Fibroblast of lung (primary cell): ENCODE results near the gene GPX4. TPM values are rescaled to one million over a fixed set of nuclear protein-coding genes. Genes with fewer than 3 reads are reported as not detected.

ENCODE experiments used
- DNase-seq, 2 donors: peaks; one replicate each; pipeline versions ENCODE4 v3.0.0 to v3.0.0-alpha.2; 2010; ENCODE audit warnings: low read depth in 2 of 2
- H2AFZ ChIP-seq: 2 replicates; pipeline ENCODE4 v1.5.1; 2012; ENCODE audit warnings: low read length, control low read depth, inconsistent platforms
- H3K27ac ChIP-seq: 2 replicates; pipeline ENCODE4 v1.5.1; 2011; ENCODE audit warnings: low read length, control low read depth; ENCODE audit not compliant: insufficient read depth
- H3K27me3 ChIP-seq: 2 replicates; pipeline ENCODE4 v1.5.1; 2011; ENCODE audit warnings: mild to moderate bottlenecking, low read length; ENCODE audit not compliant: control insufficient read depth, insufficient read depth
- H3K36me3 ChIP-seq: 2 replicates; pipeline ENCODE4 v1.5.1; 2011; ENCODE audit warnings: low read length; ENCODE audit not compliant: control insufficient read depth, insufficient read depth
- H3K4me1 ChIP-seq: 2 replicates; pipeline ENCODE4 v1.5.1; 2011; ENCODE audit warnings: low read length; ENCODE audit not compliant: control insufficient read depth, insufficient read depth; ENCODE audit errors: extremely low read depth
- H3K4me2 ChIP-seq: 2 replicates; pipeline ENCODE4 v1.5.1; 2011; ENCODE audit warnings: low read length, control low read depth; ENCODE audit not compliant: insufficient read depth; ENCODE audit errors: extremely low read depth
- H3K4me3 ChIP-seq, 4 experiments: fragments of 200-600 bp in 1 of 4; sonication (generic) in 1 of 4; replicated peaks in 1 of 4; 2 replicates each; pipeline ENCODE4 v1.5.1; 2011 to 2016; ENCODE audit warnings: low read length in 4 of 4, low read depth in 3 of 4, mild to moderate bottlenecking in 3 of 4, control low read depth in 2 of 4, inconsistent platforms in 1 of 4, mixed read lengths in 1 of 4; ENCODE audit not compliant: insufficient read depth in 1 of 4; ENCODE audit errors: control extremely low read depth in 1 of 4
- H3K79me2 ChIP-seq: 2 replicates; pipeline ENCODE4 v1.5.1; 2012; ENCODE audit warnings: mild to moderate bottlenecking, low read length, inconsistent platforms; ENCODE audit not compliant: control insufficient read depth, insufficient read depth
- H3K9ac ChIP-seq: 2 replicates; pipeline ENCODE4 v1.5.1; 2011; ENCODE audit warnings: mild to moderate bottlenecking, low read length, control low read depth; ENCODE audit not compliant: insufficient read depth
- H3K9me3 ChIP-seq: 2 replicates; pipeline ENCODE4 v1.5.1; 2012; ENCODE audit warnings: low read depth, low read length; ENCODE audit not compliant: control insufficient read depth, insufficient read depth
- H4K20me1 ChIP-seq: 2 replicates; pipeline ENCODE4 v1.5.1; 2011; ENCODE audit warnings: low read length; ENCODE audit not compliant: control insufficient read depth, insufficient read depth; ENCODE audit errors: extremely low read depth
- CTCF ChIP-seq, 2 donors: IDR thresholded peaks in 1 of 2; conservative IDR thresholded peaks in 1 of 2; 1 replicate in 1 of 2; 2 replicates in 1 of 2; pipeline ENCODE4 v1.5.1; 2011 to 2012; ENCODE audit warnings: low read length in 2 of 2, control low read depth in 1 of 2, inconsistent platforms in 1 of 2, low read depth in 1 of 2, mild to moderate bottlenecking in 1 of 2
- EZH2 ChIP-seq: IDR thresholded peaks from 2 replicates; pipeline ENCODE4 v1.5.1; 2012; ENCODE audit warnings: low read length, control low read depth, mild to moderate bottlenecking; ENCODE audit errors: missing control alignments
- polyA plus RNA-seq, 2 donors: library from polyadenylated mRNA; depleted of rRNA in 1 of 2; stranded (reverse) in 1 of 2; unstranded in 1 of 2; fragments of >200 nt; gene quantifications; 2 replicates each; pipeline ENCODE4 v1.2.1, GENCODE V29; 2011 to 2012; ENCODE audit warnings: missing spikeins in 1 of 2
- total RNA-seq: library from RNA; depleted of rRNA; stranded (reverse); fragments of >200 nt; gene quantifications from 2 replicates; pipeline ENCODE4 v1.2.1, GENCODE V29; 2014

Gene GPX4
- total and polyA plus RNA-seq, 2 donors (not counting 1 experiment from before 2014, with no cell fraction given), result 325 to 430 TPM

- no peak for TF ChIP-seq CTCF (conservative IDR thresholded peaks at IDR 0.05 in 1 of 2, IDR thresholded peaks at IDR 0.05 in 1 of 2; ENCODE audit: low read depth in 1 of 2, low read length in 2 of 2)
- no peak for TF ChIP-seq EZH2
- Histone ChIP-seq H3K9me3 (no peaks in the 10 kb centered on the region), H4K20me1 (no peaks in the 10 kb centered on the region), H3K4me2 (no peak overlapping the region), H2AFZ (no peak overlapping the region), H3K27ac (no peak overlapping the region), H3K4me1 (peaks cover 5% of the 10 kb centered on the region), H3K9ac (no peak overlapping the region), H3K36me3 (peaks cover 23% of the 10 kb centered on the region), H3K27me3 (no peaks in the 10 kb centered on the region), H3K79me2 (peaks cover 27% of the 10 kb centered on the region), H3K4me3 (no peak overlapping the region)
- DNase-seq, result no peak
Observed at GRCh38 chr19:1091544-1092175, 12.1 kb upstream of the GPX4 start.

GRCh38 chr19:1093330-1093729 is 10.5 kb upstream of the GPX4 start:
- H3K9ac ChIP-seq, result no peak overlapping the region

More at GRCh38 chr19:1093330-1093729, 10.5 kb upstream of the GPX4 start:
- Histone ChIP-seq H4K20me1 (no peaks in the 10 kb centered on the region), H3K27ac (no peak overlapping the region), H3K27me3 (no peaks in the 10 kb centered on the region), H3K4me3 (peak overlapping the region in 1 of 4 experiments; percentile 71), H2AFZ (no peak overlapping the region), H3K4me1 (peaks cover 5% of the 10 kb centered on the region), H3K79me2 (peaks cover 27% of the 10 kb centered on the region), H3K4me2 (no peak overlapping the region), H3K36me3 (peaks cover 20% of the 10 kb centered on the region), H3K9me3 (no peaks in the 10 kb centered on the region)
- TF ChIP-seq CTCF (conservative IDR thresholded peaks at IDR 0.05 in 1 of 2, IDR thresholded peaks at IDR 0.05 in 1 of 2; ENCODE audit: low read depth in 1 of 2, low read length in 2 of 2), result no peak
- no peak for TF ChIP-seq EZH2
- no peak for DNase-seq
